Measurements from ENCODE around the gene KLK6. TPM values are rescaled to one million over a fixed set of nuclear protein-coding genes. Genes with fewer than 3 reads are reported as not detected.
"Not testable (repeated sequence)": the region's sequence is repeated elsewhere in the genome, so short reads cannot be mapped to it uniquely, and the experiment has no call there.

KLK6 gene
- polyA plus RNA-seq, 4 donors, result 0.03 to 0.07 TPM; not detected in 2

DNA sequence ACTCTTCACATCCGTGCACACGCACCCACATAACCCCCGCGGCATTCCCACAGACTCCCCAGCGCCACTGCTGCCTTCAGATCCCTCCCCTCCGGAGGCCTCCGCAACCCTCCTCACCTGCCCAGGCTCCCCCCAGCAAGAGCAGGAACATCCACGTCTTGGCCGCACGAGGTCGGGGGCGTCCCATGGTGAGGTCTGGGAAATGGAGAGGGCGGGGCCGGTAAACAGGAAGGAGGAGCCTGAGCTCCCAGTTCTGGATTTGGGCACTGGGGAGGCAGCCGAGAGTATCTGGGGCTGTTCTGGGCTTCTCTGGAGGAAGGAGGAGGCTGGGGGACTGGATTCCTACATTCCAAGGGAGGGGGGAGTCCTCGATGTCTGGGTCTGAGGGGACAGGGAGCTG lies 31.6 kb upstream of the KLK6 start:
- peaks cover 0 to 3% of the 10 kb centered on the region in 2 donors for H3K9me3 ChIP-seq (ENCODE audit: control insufficient read depth in 2 of 2, insufficient read depth in 1 of 2, low read depth in 1 of 2, low read length in 1 of 2)
- peaks cover 0 to 11% (median 9%) of the 10 kb centered on the region in 3 donors for H3K27me3 ChIP-seq (ENCODE audit: control insufficient read depth in 3 of 3, insufficient read depth in 3 of 3, low read length in 3 of 3)
- DNase-seq (no peak), FAIRE-seq (no peak)
- 32 to 38% (median 38%) methylated on average over 16 of the region's 16 CpGs for WGBS, 3 donors
- no peaks in the 10 kb centered on the region for H3K36me3 ChIP-seq (ENCODE audit: control insufficient read depth in 3 of 3, insufficient read depth in 2 of 3, low read depth in 1 of 3, low read length in 3 of 3)
- H3K4me1 ChIP-seq (ENCODE audit: control insufficient read depth in 3 of 3, insufficient read depth in 2 of 3, low read depth in 1 of 3, low read length in 2 of 3), result no peaks in the 10 kb centered on the region
- no peak overlapping the region for H3K4me3 ChIP-seq (ENCODE audit: low read depth in 1 of 3, low read length in 3 of 3)
- H3K27ac ChIP-seq (ENCODE audit: low read depth in 1 of 3, low read length in 2 of 3), result no peak overlapping the region

- Histone ChIP-seq H3K4me3 (ENCODE audit: low read depth in 1 of 3, low read length in 3 of 3) (no peak overlapping the region), H3K27ac (ENCODE audit: low read depth in 1 of 3, low read length in 2 of 3) (no peak overlapping the region), H3K4me1 (ENCODE audit: control insufficient read depth in 3 of 3, insufficient read depth in 2 of 3, low read depth in 1 of 3, low read length in 2 of 3) (no peaks in the 10 kb centered on the region), H3K36me3 (ENCODE audit: control insufficient read depth in 3 of 3, insufficient read depth in 2 of 3, low read depth in 1 of 3, low read length in 3 of 3) (no peaks in the 10 kb centered on the region), H3K9me3 (ENCODE audit: control insufficient read depth in 2 of 2, insufficient read depth in 1 of 2, low read depth in 1 of 2, low read length in 1 of 2) (peaks cover 0 to 3% of the 10 kb centered on the region in 2 donors), H3K27me3 (ENCODE audit: control insufficient read depth in 3 of 3, insufficient read depth in 3 of 3, low read length in 3 of 3) (peaks cover 0 to 11% (median 9%) of the 10 kb centered on the region in 3 donors)
- DNase-seq (no peak), FAIRE-seq (no peak)
- 81 to 89% (median 86%) methylated on average over 10 of the region's 10 CpGs for WGBS, 3 donors
Observed at GRCh38 chr19:51000426-51000825, 31.0 kb upstream of the KLK6 start.

- Histone ChIP-seq H3K36me3 (ENCODE audit: control insufficient read depth in 3 of 3, insufficient read depth in 2 of 3, low read depth in 1 of 3, low read length in 3 of 3) (no peaks in the 10 kb centered on the region), H3K4me3 (ENCODE audit: low read depth in 1 of 3, low read length in 3 of 3) (no peak overlapping the region), H3K4me1 (ENCODE audit: control insufficient read depth in 3 of 3, insufficient read depth in 2 of 3, low read depth in 1 of 3, low read length in 2 of 3) (no peaks in the 10 kb centered on the region), H3K9me3 (ENCODE audit: control insufficient read depth in 2 of 2, insufficient read depth in 1 of 2, low read depth in 1 of 2, low read length in 1 of 2) (peaks cover 0 to 3% of the 10 kb centered on the region in 2 donors), H3K27me3 (ENCODE audit: control insufficient read depth in 3 of 3, insufficient read depth in 3 of 3, low read length in 3 of 3) (peaks cover 0 to 11% (median 9%) of the 10 kb centered on the region in 3 donors), H3K27ac (ENCODE audit: low read depth in 1 of 3, low read length in 2 of 3) (no peak overlapping the region)
- DNase-seq (no peak), FAIRE-seq (no peak)
- 30 to 67% (median 49%) methylated on average over 4 of the region's 4 CpGs for WGBS, 3 donors
Observed at GRCh38 chr19:50998686-50999085, 29.3 kb upstream of the KLK6 start.

DNA sequence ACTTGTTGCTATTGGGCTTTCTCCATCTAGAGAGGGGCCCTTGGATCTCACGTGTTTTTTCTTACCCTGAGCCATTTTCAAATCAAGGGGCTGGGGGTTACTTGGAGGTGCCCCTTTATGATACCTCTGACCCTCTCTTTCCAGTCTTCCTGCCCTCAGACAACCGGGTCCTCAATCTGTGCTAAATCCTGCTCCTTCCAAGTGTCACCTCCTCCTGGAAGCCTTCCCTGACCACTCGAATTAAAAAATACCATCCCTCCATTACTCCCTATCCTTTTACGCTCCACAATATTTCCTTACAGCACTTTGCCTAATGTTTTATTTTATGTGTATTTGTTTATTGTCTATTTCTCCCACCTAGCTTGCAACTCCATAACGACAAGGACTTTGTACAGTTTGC lies 28.7 kb upstream of the KLK6 start:
- no peak for FAIRE-seq
- DNase-seq, result no peak
- H3K4me3 ChIP-seq (ENCODE audit: low read depth in 1 of 3, low read length in 3 of 3), result no peak overlapping the region
- no peaks in the 10 kb centered on the region for H3K36me3 ChIP-seq (ENCODE audit: control insufficient read depth in 3 of 3, insufficient read depth in 2 of 3, low read depth in 1 of 3, low read length in 3 of 3)
- 58 to 65% (median 60%) methylated on average over 5 of the region's 5 CpGs for WGBS, 3 donors
- H3K27ac ChIP-seq (ENCODE audit: low read depth in 1 of 3, low read length in 2 of 3), result no peak overlapping the region
- H3K4me1 ChIP-seq (ENCODE audit: control insufficient read depth in 3 of 3, insufficient read depth in 2 of 3, low read depth in 1 of 3, low read length in 2 of 3), result no peaks in the 10 kb centered on the region
- peaks cover 0 to 3% of the 10 kb centered on the region in 2 donors for H3K9me3 ChIP-seq (ENCODE audit: control insufficient read depth in 2 of 2, insufficient read depth in 1 of 2, low read depth in 1 of 2, low read length in 1 of 2)
- H3K27me3 ChIP-seq (ENCODE audit: control insufficient read depth in 3 of 3, insufficient read depth in 3 of 3, low read length in 3 of 3), result peaks cover 0 to 11% (median 9%) of the 10 kb centered on the region in 3 donors

GRCh38 chr19:50994129-50994528 lies 24.7 kb upstream of the KLK6 start:
- H3K27ac ChIP-seq (ENCODE audit: low read depth in 1 of 3, low read length in 2 of 3), result no peak overlapping the region
- 50 to 69% (median 65%) methylated on average over 2 of the region's 2 CpGs for WGBS, 3 donors
- H3K27me3 ChIP-seq (ENCODE audit: control insufficient read depth in 3 of 3, insufficient read depth in 3 of 3, low read length in 3 of 3), result no peaks in the 10 kb centered on the region
- no peak for FAIRE-seq
- no peak for DNase-seq
- H3K9me3 ChIP-seq (ENCODE audit: control insufficient read depth in 2 of 2, insufficient read depth in 1 of 2, low read depth in 1 of 2, low read length in 1 of 2), result no peaks in the 10 kb centered on the region
- no peaks in the 10 kb centered on the region for H3K36me3 ChIP-seq (ENCODE audit: control insufficient read depth in 3 of 3, insufficient read depth in 2 of 3, low read depth in 1 of 3, low read length in 3 of 3)
- H3K4me3 ChIP-seq (ENCODE audit: low read depth in 1 of 3, low read length in 3 of 3), result no peak overlapping the region
- no peaks in the 10 kb centered on the region for H3K4me1 ChIP-seq (ENCODE audit: control insufficient read depth in 3 of 3, insufficient read depth in 2 of 3, low read depth in 1 of 3, low read length in 2 of 3)

- H3K27ac ChIP-seq (ENCODE audit: low read depth in 1 of 3, low read length in 2 of 3), result no peak overlapping the region
Observed at GRCh38 chr19:50992666-50993035, 23.3 kb upstream of the KLK6 start.

DNA sequence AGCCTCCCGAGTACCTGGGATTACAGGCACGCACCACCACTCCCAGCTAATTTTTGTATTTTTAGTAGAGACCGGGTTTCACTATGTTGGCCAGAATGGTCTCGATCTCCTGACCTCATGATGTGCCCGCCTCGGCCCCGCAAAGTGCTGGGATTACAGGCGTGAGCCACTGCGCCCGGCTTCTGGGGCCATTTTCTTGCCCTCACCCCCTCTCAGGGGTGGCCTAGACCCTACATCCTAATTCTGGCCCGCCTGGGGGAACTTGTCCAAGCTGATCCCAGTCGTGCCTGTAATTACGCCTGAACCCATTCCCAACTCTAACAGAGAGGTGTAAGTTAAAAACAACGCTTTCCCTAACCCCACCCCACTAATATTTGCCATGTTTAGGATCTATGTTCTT lies 15.0 kb upstream of the KLK6 start:
- not testable (repeated sequence) for H3K27me3 ChIP-seq (ENCODE audit: control insufficient read depth in 3 of 3, insufficient read depth in 3 of 3, low read length in 3 of 3); H3K4me3 ChIP-seq (ENCODE audit: low read depth in 1 of 3, low read length in 3 of 3); H3K4me1 ChIP-seq (ENCODE audit: control insufficient read depth in 3 of 3, insufficient read depth in 2 of 3, low read depth in 1 of 3, low read length in 2 of 3); H3K27ac ChIP-seq (ENCODE audit: low read depth in 1 of 3, low read length in 2 of 3); H3K36me3 ChIP-seq (ENCODE audit: control insufficient read depth in 3 of 3, insufficient read depth in 2 of 3, low read depth in 1 of 3, low read length in 3 of 3); H3K9me3 ChIP-seq (ENCODE audit: control insufficient read depth in 2 of 2, insufficient read depth in 1 of 2, low read depth in 1 of 2, low read length in 1 of 2); DNase-seq; FAIRE-seq
- 82 to 86% (median 83%) methylated on average over 14 of the region's 14 CpGs for WGBS, 3 donors

More at GRCh38 chr19:50992666-50993035, 23.3 kb upstream of the KLK6 start:
- no peak for DNase-seq
- H3K36me3 ChIP-seq (ENCODE audit: control insufficient read depth in 3 of 3, insufficient read depth in 2 of 3, low read depth in 1 of 3, low read length in 3 of 3), result no peaks in the 10 kb centered on the region
- 49 to 66% (median 56%) methylated on average over 2 of the region's 2 CpGs for WGBS, 3 donors
- H3K4me1 ChIP-seq (ENCODE audit: control insufficient read depth in 3 of 3, insufficient read depth in 2 of 3, low read depth in 1 of 3, low read length in 2 of 3), result no peaks in the 10 kb centered on the region
- H3K27me3 ChIP-seq (ENCODE audit: control insufficient read depth in 3 of 3, insufficient read depth in 3 of 3, low read length in 3 of 3), result no peaks in the 10 kb centered on the region
- FAIRE-seq, result no peak
- no peaks in the 10 kb centered on the region for H3K9me3 ChIP-seq (ENCODE audit: control insufficient read depth in 2 of 2, insufficient read depth in 1 of 2, low read depth in 1 of 2, low read length in 1 of 2)
- H3K4me3 ChIP-seq (ENCODE audit: low read depth in 1 of 3, low read length in 3 of 3), result no peak overlapping the region

DNA sequence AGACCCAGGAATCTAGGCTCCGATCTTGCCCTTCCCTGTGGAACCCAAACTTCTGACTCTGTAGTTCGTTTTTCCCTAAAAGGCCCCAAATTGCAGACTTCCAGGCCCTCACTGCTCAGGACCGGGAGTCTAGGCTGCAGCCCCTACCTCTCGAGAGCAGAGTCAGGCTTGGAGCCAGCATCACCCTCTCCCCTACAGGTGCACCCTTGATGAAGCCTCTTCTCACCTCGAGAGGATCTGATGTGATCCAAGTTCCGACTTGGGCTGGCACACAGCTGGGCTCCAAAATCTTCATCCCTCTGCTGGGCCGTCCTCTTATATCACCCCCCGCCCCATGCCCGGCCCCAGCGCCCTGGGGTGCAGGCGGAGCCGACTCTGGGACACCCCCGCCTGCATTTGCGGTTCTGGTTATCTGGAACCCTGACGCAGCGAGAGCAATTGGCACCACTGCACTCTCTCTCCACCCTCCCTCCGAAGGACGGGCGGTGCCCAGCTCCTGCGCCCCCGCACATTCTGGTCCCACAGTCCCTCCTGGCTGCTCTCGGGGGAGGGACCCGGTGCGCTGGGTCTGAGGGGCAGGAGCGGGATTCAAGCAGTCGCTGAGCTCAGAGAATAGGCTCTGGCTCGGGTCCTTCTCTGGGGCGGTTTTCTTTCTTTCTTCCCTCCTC lies 14.4 kb upstream of the KLK6 start, which contains the start of gene KLK7:
KLK7 (minus strand) TSS at position 293 of the 668 bp plus-strand sequence. CDS start 1,518 bp downstream, outside the sequence.
- Histone ChIP-seq H3K4me1 (ENCODE audit: control insufficient read depth in 3 of 3, insufficient read depth in 2 of 3, low read depth in 1 of 3, low read length in 2 of 3) (no peaks in the 10 kb centered on the region), H3K4me3 (ENCODE audit: low read depth in 1 of 3, low read length in 3 of 3) (no peak within 1 kb of the TSS), H3K27ac (ENCODE audit: low read depth in 1 of 3, low read length in 2 of 3) (no peak within 1 kb of the TSS), H3K36me3 (ENCODE audit: control insufficient read depth in 3 of 3, insufficient read depth in 2 of 3, low read depth in 1 of 3, low read length in 3 of 3) (no peaks in the 10 kb centered on the region), H3K9me3 (ENCODE audit: control insufficient read depth in 2 of 2, insufficient read depth in 1 of 2, low read depth in 1 of 2, low read length in 1 of 2) (no peaks in the 10 kb centered on the region), H3K27me3 (ENCODE audit: control insufficient read depth in 3 of 3, insufficient read depth in 3 of 3, low read length in 3 of 3) (peaks cover 0 to 5% (median 3%) of the 10 kb centered on the region in 3 donors)
- DNase-seq (no peak), FAIRE-seq (no peak)
- 19 to 25% (median 20%) methylated on average over 28 of the region's 28 CpGs for WGBS, 3 donors

- Histone ChIP-seq H3K27me3 (ENCODE audit: control insufficient read depth in 3 of 3, insufficient read depth in 3 of 3, low read length in 3 of 3) (peaks cover 0 to 7% (median 2%) of the 10 kb centered on the region in 3 donors), H3K4me1 (ENCODE audit: control insufficient read depth in 3 of 3, insufficient read depth in 2 of 3, low read depth in 1 of 3, low read length in 2 of 3) (no peaks in the 10 kb centered on the region), H3K27ac (ENCODE audit: low read depth in 1 of 3, low read length in 2 of 3) (no peak overlapping the region), H3K36me3 (ENCODE audit: control insufficient read depth in 3 of 3, insufficient read depth in 2 of 3, low read depth in 1 of 3, low read length in 3 of 3) (no peaks in the 10 kb centered on the region), H3K9me3 (ENCODE audit: control insufficient read depth in 2 of 2, insufficient read depth in 1 of 2, low read depth in 1 of 2, low read length in 1 of 2) (no peaks in the 10 kb centered on the region), H3K4me3 (ENCODE audit: low read depth in 1 of 3, low read length in 3 of 3) (no peak overlapping the region)
- no peak for FAIRE-seq
- WGBS, 3 donors, result 71 to 87% (median 74%) methylated on average over 4 of the region's 4 CpGs
- no peak for DNase-seq
Observed at GRCh38 chr19:50982186-50982585, 12.8 kb upstream of the KLK6 start.

Measured in small intestine (tissue), 7 donors.